ENCODE data around the gene RNPEPL1.

The RNPEPL1 gene

DNA sequence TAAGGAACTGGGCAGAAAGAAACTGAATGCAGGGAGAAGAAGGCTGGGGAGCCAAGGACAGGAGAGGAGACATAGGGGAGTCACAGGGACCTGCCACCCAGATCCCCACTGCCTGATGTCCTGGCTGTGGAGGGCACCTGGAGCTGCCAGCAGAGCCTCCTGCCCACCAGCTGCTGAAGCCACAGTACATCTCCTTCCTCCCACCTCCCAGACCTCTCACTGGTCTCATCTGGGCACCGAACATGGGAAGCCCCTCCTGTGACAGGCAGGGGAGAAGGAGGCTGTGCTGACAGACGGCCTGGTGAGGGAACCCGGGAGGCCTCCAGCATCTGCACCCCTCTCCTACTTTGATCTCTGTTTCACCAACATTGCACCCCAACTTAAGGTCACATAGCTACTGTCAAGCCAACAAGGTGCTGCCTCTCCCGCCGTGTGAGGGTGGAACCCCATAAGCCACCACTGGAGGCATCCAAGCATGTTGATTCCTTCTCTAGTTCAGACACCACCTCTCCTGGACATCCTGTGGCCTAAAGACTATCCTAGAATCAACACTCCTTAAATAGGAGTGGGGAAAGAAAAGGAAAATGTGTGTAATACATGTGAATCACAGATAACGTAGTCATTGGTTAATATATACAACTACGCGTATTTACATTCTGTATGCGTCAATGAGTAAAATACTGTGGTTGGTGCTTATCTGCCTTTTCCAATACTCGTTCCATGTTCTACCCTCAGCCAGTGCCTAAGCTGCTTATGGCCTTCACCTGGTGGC lies 3.5 kb upstream of the RNPEPL1 start:
- no peak for DNase-seq (ENCODE audit: low read depth)

DNA sequence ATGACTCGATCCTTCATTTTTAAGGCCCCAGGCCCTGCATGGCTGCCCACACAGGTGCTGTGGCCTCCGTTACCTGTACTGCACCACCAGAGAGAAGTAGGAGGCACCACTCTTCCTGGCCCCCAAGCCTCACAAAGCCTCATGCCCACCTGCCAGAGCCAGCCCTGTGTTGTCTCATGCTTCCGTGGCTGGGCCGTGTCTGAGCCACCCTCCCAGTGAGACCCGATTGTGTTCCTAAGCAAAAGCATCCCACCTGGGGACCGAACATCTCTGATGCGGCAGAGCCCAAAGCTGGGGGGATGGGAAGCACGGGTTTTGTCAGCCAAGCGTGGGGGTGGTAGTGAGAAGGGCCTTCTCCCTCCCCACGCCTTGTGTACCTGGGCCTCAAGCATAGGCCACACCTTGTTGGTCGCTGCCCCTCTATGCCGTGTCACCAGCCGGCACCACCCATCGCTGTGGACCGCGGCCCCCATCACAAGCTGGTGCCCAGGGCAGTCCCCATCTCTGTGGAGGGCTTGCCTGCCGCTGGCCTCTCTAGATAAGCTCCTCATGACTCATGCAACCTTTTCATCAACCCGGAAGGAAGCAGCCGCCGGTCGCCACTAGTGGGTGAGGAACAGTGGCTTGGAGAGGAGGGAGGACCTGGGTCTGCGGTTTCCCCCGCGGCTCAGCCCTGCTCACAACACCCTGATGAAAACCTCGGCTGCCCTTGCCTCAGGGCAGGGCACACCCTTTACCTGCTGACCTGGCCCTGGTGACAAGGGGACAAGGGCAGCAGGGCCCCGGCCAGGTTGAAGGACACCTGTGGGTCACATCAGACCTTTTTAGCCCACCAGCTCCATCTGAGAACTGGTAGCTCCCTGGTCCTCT lies 2.7 kb upstream of the RNPEPL1 start:
- no peak for DNase-seq (ENCODE audit: low read depth)

GRCh38 chr2:240566203-240567136 lies 1.8 kb upstream of the RNPEPL1 start:
- DNase-seq (ENCODE audit: low read depth): no peak

DNA sequence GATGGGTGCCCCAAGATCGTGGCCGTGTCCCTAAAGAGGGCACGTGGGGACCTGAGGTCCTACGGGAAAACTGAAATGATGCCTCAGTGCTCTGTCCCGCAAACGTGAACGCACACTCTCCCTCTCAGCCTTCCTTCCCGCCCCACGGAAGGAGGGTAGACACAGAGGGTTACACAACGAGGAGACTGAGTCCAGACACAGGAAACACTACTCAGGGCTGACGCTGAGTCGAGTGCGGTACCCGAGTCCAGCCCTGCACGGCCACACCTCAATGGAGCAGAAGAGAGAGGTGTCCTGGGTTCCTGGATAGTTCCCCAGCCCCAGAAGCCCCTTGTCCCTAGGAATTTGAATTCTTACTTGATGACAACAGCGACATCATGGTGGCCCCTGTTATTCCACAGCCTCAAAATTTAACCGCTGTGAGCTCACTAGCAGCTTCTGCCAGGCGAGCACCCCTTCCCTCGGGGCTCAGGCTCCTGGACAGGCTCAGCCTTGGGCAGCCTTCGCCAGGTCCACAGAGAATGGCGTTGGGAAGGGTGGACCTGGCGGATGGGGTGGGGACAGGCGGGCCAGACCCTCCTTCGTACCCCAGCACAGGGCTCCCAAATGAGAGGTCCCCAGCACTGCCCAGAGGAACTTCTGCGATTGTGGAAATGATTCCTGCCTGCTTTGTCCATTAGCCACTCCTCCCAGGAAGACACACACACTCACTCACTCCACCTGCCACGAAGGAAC lies 980 bp upstream of the RNPEPL1 start:
- no peak for DNase-seq (ENCODE audit: low read depth)

GRCh38 chr2:240568678-240569522 lies 616 bp downstream of the RNPEPL1 start:
- no peak for DNase-seq (ENCODE audit: low read depth)

GRCh38 chr2:240569523-240569997 lies 1.3 kb downstream of the RNPEPL1 start:
- no peak for DNase-seq (ENCODE audit: low read depth)

- no peak for DNase-seq (ENCODE audit: low read depth)
Measured at GRCh38 chr2:240569998-240570530, 1.8 kb downstream of the RNPEPL1 start.

GRCh38 chr2:240570531-240571313 lies 2.4 kb downstream of the RNPEPL1 start:
- DNase-seq (ENCODE audit: low read depth): no peak

DNA sequence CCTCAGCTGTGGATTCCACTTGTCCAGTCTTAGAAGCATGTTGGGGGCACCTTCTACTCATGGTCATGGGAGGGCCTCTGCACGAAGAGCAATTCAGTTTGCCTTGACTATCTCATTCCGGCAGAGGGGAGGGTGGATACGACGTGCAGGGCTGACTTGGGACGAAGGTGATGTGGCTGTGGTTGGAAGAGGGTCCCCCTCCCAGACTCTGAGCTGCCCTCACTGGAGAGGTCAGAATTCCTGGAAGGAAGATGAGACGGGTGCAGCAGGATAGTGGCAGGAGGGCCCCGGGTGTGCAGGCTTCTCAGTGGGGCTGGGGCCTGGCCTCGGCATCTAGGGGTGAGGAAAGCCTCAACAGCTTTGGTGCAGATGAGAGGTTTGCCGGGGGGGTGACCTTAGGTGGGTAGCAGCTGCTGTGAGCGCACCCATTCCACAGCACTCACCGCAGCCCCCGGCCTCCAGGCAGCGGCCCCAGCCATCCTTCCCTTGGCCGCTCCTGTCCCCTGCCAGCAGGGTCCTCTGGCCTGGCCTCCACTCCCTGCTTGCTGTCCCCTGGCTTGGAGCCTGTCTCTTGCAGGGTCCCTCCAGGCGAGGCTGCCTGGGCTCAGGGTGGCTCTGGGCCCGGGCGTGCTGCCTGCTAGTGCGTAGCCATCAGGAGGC lies 3.2 kb downstream of the RNPEPL1 start:
- DNase-seq (ENCODE audit: low read depth): no peak

DNA sequence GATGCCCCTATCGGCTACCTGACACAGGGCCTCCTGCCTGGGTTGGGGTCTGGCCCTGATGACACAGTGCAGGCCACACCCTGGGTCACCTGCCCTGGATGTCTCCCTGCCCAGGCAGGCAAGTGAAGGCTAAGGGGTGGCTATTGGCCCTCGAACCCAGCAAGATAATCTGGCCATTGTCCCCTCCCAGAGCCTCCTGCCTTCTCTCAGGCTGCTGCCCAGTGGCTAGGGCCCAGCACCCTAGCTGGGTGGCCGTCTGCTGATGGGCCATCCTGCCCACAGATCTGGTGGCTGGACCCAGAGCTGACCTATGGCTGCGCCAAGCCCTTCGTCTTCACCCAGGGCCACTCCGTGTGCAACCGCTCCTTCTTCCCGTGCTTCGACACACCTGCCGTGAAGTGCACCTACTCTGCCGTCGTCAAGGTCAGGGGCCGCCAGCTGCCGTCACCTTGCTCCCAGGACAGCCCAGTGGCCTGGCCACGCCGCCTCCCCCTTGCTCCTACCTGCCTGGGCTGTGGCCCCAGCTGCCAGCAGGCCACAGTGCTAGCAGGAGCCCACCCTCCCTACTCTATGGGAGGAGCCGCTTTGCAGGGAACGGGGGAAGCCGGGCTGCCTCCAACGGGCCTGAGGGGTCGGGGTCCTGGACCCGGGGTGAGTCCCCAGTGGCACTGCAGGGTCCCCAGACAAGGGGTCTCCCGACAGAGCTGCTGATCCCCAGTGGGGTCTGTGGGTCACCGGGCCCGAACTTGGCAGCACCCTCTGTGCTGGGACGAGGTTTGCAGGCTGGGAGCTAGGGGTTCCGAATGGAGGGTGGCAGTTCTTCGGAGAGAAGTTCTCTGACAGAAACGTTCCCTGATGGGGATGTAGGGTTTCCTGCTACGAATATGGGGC lies 4.1 kb downstream of the RNPEPL1 start:
- no peak for DNase-seq (ENCODE audit: low read depth)

DNA sequence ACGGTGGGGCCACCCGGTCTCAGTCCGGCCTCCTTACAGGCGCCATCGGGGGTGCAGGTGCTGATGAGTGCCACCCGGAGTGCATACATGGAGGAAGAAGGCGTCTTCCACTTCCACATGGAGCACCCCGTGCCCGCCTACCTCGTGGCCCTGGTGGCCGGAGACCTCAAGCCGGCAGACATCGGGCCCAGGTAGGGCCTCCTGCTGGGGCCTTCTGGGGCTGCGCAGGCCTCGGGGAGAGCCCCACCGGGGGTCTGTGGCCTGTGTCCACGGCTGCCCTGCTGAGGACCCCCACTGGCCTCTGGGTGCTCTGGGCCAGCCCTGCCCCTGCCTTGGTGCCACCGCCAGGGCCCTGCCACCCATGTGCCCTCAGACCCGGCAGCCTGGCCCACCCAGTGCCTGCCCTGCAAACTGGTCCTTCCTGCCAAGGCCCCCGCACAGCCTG lies 4.8 kb downstream of the RNPEPL1 start:
- DNase-seq (ENCODE audit: low read depth): no peak

DNA sequence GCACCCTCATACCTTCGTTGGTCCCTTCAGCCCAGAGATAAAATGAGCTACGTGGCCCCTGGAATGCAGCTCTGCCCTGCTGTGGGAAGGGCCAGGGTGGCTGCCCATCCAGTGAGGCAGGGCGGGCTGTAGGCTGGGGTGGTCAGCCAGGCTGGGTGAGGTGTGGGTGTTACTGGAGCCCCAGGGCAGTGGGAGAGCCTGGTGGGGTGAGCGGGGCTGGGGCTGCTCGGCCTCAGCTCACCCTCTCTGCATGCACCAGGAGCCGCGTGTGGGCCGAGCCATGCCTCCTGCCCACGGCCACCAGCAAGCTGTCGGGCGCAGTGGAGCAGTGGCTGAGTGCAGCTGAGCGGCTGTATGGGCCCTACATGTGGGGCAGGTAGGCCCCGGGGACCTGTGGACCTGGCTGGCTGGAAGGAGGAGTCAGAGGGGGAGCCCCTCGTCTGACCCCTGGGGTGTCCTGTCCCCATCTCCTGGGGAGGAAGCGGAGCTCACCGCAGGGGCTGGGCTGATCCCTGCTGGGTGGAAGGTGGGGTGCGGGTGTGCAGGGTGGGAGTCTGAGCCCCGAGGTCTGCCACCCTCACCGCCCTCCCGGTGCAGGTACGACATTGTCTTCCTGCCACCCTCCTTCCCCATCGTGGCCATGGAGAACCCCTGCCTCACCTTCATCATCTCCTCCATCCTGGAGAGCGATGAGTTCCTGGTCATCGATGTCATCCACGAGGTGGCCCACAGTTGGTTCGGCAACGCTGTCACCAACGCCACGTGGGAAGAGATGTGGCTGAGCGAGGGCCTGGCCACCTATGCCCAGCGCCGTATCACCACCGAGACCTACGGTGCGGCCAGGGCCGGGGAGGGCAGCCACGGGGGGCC lies 5.5 kb downstream of the RNPEPL1 start:
- no peak for DNase-seq (ENCODE audit: low read depth)

DNA sequence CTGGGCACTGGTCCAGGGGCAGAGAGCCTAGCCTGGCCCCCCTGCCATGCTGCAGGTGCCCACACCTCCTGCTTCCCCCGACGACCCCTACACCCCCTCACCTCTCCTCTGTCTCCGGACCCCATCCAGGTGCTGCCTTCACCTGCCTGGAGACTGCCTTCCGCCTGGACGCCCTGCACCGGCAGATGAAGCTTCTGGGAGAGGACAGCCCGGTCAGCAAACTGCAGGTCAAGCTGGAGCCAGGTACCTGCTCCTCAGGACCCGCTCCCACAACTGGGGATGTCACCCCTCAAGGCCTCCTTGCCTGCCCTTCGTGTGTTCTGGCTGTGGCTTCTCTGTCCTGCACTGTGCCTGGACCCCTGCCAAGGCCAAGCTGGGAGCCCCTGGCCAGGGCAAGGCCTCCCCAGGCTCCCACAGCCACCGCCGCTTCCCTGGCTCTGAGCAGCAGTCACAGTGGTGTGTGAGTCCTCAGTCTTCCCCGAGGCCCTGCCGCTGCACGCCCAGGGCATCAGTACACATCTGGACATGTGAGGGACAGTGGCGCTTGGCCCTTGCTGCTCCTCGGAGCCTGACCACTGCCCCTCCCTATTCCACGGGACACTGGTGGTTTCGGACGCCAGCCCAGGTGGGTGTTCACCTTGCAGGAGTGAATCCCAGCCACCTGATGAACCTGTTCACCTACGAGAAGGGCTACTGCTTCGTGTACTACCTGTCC lies 6.3 kb downstream of the RNPEPL1 start:
- DNase-seq (ENCODE audit: low read depth): no peak

DNA sequence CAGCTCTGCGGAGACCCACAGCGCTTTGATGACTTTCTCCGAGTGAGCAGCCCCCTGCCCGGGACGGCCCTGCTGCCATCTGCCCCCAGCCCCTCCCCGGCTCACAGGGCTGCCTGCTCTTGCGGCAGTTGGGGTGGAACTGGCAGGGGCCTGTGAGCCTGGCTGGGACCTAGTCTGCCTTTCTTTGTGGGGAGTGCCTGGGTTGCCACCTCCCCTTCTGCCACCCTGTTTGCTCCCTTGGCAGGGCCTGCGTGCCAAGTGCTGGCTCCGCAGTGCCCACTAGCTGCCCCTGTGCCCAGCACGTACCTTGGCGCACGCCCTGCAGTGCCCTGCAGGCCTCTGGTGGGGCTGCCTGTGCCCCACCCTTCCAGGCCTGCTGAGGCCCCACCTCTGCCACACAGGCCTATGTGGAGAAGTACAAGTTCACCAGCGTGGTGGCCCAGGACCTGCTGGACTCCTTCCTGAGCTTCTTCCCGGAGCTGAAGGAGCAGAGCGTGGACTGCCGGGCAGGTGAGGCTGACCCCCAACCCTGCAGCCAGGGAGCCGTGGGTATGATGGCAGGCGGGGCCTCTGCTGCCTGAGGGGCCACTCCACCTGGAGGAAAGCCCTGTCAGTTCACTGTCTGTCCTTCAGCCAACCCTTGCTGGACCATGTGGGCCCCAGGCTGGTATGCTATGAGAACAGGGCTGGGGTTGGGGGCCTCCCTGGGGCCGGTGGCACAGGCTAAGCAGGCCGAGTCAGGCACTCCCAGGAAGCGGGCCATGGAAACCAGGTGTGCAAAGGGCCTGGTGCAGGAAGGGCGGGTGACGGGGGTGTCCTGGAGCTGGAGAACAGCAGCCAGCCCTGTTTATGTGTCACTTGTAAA lies 7.0 kb downstream of the RNPEPL1 start:
- DNase-seq (ENCODE audit: low read depth): no peak

- DNase-seq (ENCODE audit: low read depth): no peak
Measured at GRCh38 chr2:240576036-240576435, 7.8 kb downstream of the RNPEPL1 start.

Data from HS-27A (cell line).